ENCODE data around the gene TMEM175. TPM values are rescaled to one million over a fixed set of nuclear protein-coding genes. Genes with fewer than 3 reads are reported as not detected.
A peak's percentile ranks its signal among the peaks of the same experiment; 100 is the strongest.

Gene TMEM175
- total and polyA plus RNA-seq, 2 of the 13 experiments (the other 11 are each of a cell fraction or from before 2014, with no cell fraction given) = 5.1 to 9.9 TPM

GRCh38 chr4:985123-985830 lies 53.0 kb downstream of the TMEM175 start (continued):
- TF ChIP-seq HDAC2 (CRISPR knock-in tag; IDR thresholded peaks at IDR 0.05) (0 out of 2 replicates have a peak, but pooled peaks have one; percentile 29), IKZF5 (CRISPR knock-in tag; IDR thresholded peaks at IDR 0.05) (peak; percentile 30; the same call in 1 of the 2 replicates), ZNF282 (IDR thresholded peaks at IDR 0.05; ENCODE audit: partially characterized antibody) (no peak), KMT2A (CRISPR knock-in tag; IDR thresholded peaks at IDR 0.05) (no peak), ATF5 (CRISPR knock-in tag; IDR thresholded peaks at IDR 0.05; ENCODE audit: low read depth) (no peak), MEIS1 (CRISPR knock-in tag; IDR thresholded peaks at IDR 0.05; ENCODE audit: borderline replicate concordance) (no peak), STAT6 (CRISPR knock-in tag; IDR thresholded peaks at IDR 0.05; ENCODE audit: borderline replicate concordance) (no peak), MLXIP (CRISPR knock-in tag; IDR thresholded peaks at IDR 0.05; ENCODE audit: borderline replicate concordance) (no peak), ZFP62 (CRISPR knock-in tag; IDR thresholded peaks at IDR 0.05) (no peak), ZNF225 (CRISPR knock-in tag; IDR thresholded peaks at IDR 0.05) (no peak), HNF1B (CRISPR knock-in tag; IDR thresholded peaks at IDR 0.05) (0 out of 2 replicates have a peak, but pooled peaks have one; percentile 40), ZNF75D (CRISPR knock-in tag; IDR thresholded peaks at IDR 0.05; ENCODE audit: borderline replicate concordance) (no peak), RBM22 (optimal IDR thresholded peaks at IDR 0.05; ENCODE audit: low read length) (peak; percentile 82), LCORL (IDR thresholded peaks at IDR 0.05) (no peak), LCORL (CRISPR knock-in tag; IDR thresholded peaks at IDR 0.05) (peak; percentile 62; the same call in 1 of the 2 replicates), POLR2AphosphoS5 (IDR thresholded peaks at IDR 0.05; ENCODE audit: low read depth, low read length) (peak; percentile 70), ZNF563 (CRISPR knock-in tag; IDR thresholded peaks at IDR 0.05) (0 out of 2 replicates have a peak, but pooled peaks have one; percentile 49), FOXA3 (CRISPR knock-in tag; IDR thresholded peaks at IDR 0.05) (0 out of 2 replicates have a peak, but pooled peaks have one; percentile 15), ZFY (CRISPR knock-in tag; IDR thresholded peaks at IDR 0.05) (no peak), ZNF292 (CRISPR knock-in tag; IDR thresholded peaks at IDR 0.05; ENCODE audit: borderline replicate concordance, low read depth) (peak; percentile 45; the same call in 1 of the 2 replicates), ZNF326 (CRISPR knock-in tag; IDR thresholded peaks at IDR 0.05; ENCODE audit: borderline replicate concordance) (peak; percentile 86)

Data from HepG2 (cell line).